GM19193 (cell line): ENCODE data around the gene COL20A1.

ENCODE experiments used
- POLR2A ChIP-seq: IDR thresholded peaks from 4 replicates; pipeline ENCODE4 v1.6.1; 2011; ENCODE audit not compliant: insufficient read depth, insufficient read length; ENCODE audit errors: extremely low read depth

The COL20A1 gene

DNA sequence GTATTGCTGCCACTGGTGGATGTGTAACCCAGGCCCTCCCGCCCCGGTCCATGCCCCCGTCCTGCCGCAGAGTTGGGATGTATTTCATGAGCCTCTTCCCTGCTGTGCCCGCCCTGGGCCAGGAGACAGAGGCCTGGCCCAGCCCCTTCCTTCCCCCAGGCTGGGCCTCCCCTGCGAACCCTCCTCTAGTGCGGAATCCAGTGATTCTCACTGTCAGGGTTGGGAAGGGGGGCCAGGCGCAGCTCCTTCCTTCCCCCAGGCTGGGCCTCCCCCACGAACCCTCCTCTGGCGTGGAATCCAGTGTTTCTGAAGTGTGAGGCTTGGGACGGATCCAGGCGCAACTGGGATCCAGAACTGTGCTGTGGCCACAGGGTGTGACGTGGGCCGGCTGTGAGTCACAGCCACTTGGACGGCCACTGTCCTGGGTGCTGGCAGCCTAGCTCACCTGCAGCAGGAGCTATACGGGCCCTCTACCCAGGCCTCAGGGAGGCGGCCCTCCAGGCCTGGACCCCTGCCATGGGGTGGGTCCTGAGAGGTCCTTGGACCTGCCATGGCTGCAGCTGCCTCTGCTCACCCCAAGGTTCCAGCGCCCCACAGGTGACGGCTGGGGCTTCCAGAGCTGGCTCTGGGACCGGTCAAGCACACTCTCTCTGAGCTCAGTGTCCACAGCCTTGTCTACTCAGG lies 28.3 kb downstream of the COL20A1 start:
- no peak for TF ChIP-seq POLR2A

DNA sequence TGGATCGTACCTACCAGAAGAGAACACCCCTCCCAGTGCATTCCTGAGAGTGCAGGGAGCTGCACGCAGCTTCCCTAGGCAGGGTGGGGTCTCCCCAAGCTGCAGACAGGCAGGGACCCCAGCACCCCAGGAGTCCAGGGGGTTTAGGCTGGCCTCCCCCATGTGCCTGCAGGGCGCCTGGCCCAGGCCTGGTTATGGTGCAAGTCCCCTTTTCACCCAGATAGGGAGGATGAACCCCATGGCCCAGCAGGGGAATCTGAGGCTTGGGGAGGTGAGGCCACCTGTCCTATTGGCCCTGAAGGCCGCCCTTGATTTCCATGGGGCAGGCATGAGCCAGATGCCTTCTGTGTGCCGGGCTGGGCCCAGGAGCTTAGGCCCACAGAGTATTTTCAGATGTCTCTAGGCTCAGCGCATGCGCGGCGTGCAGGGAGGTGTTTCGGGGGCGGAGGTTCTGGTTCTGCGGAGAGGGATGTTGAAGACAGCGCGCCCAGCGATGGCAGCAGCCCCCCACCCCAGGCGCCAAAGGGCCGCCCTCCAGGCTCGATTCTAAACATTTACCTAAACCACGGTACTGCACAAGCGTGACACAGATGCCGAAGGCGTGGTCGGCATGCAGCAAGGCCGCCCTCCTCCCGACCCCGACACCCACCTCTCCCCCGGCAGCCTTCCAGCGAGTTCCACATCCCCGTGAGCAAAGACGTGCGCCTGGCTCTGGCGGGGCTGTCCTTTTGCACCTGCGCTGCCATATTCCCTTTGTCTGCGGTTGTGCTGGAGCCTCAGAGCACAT lies 29.4 kb downstream of the COL20A1 start:
- TF ChIP-seq POLR2A, result no peak

- no peak for TF ChIP-seq POLR2A
Observed at GRCh38 chr20:63322933-63323273, 29.9 kb downstream of the COL20A1 start.

GRCh38 chr20:63323357-63323981 lies 30.5 kb downstream of the COL20A1 start:
- no peak for TF ChIP-seq POLR2A

GRCh38 chr20:63325021-63325471 lies 32.1 kb downstream of the COL20A1 start:
- no peak for TF ChIP-seq POLR2A

DNA sequence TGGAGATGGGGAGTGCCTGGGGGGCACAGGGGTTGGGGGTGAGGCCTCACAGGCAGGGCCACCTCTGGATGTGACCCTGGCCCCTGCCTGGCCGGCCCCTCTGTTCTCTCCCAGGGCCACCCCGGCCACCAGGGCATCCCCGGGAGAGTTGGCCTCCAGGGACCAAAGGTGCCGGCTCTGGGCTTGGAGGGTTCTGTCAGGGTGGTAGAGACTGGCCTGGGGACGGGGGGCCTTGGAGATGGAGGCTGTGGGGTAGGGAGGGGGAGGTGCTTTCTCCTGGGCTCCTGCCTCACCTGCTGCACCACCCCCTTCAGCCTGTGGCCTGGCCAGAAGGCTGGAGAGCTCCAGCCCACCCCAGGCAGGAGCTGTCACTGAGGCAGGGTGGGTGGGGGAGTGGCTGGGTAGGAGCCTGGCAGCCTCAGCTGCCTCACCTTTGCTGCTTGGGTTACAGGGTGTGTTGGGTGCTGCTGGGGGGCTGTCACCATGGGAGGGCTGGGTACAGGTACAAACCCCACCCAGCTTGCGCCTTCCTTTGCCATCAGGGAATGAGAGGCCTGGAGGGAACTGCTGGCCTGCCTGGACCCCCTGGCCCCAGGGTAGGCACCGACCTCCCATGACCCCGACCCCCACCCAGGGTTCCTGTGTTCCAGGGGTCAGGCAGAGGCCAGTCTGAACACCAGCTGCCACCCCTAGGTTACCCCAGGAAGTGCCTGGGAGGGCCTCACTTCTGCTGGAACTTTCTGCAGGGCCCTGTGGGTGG lies 32.7 kb downstream of the COL20A1 start:
- no peak for TF ChIP-seq POLR2A

DNA sequence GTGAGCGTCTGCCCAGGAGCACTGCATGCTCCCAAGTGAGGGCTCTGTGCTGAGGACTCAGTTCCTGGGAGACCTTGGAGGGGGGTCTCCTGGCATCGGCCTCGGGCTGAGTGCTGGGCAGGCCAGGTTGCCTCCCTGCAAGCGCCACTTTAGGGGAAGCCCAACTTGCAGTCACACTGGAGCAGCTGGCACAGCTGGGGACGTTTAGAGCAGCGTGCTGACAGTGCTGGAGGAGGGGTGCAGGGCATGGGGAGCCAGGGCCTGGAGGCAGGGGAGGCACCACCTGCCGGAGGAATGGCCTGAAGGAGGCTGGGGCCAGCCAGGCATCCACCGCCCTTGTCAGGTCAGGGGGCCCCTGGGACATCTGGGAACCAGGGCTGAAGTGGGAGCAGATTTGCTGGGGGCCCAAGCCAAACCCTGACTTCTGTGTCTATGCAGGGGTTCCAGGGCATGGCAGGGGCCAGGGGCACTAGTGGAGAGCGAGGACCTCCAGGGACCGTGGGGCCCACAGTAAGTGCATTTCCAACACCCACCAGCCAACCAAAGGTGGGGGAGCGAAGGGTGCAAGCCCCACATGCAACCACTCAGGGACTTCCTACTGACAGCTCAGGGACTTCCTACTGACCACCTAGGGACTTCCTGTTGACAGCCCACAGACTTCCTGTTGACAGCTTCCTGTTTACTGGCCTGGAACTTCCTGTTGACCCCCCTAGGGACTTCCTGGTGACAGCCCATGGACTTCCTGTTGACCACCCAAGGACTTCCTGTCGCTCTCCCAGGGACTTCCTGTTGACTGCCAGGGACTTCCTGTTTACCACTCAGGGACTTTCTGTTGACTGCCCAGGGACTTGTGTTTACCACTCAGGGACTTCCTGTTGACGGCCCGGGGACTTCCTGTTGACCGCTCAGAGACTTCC lies 33.6 kb downstream of the COL20A1 start:
- TF ChIP-seq POLR2A, result no peak

- no peak for TF ChIP-seq POLR2A
Observed at GRCh38 chr20:63327231-63327745, 34.3 kb downstream of the COL20A1 start.

DNA sequence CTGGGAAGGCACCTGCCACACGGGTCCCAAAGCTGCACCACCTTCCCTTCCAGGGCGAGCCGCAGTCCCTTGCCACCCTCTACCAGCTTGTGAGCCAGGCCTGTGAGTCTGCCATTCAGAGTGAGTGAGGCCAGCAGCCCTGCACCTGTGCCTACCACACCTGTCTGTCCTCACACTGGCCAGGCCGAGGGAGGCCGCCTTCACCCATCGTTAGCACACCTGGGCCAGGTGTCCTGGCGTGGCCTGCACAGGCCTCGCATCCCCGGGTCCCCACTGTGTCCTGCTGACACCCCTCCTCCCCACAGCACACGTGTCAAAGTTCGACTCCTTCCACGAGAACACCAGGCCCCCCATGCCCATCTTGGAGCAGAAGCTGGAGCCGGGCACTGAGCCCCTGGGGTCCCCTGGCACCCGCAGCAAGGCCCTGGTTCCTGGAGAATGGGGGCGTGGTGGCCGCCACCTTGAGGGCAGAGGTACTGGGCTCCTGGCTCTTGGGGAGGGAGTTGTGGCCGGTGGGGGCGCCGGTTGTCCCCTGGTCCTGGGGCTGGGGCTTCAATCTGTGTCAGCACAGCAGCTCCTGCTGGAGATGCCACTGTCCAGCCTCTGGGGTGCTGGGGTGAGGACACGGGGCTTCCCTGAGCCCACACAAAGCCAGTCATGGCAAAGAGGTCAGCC lies 35.2 kb downstream of the COL20A1 start:
- no peak for TF ChIP-seq POLR2A

DNA sequence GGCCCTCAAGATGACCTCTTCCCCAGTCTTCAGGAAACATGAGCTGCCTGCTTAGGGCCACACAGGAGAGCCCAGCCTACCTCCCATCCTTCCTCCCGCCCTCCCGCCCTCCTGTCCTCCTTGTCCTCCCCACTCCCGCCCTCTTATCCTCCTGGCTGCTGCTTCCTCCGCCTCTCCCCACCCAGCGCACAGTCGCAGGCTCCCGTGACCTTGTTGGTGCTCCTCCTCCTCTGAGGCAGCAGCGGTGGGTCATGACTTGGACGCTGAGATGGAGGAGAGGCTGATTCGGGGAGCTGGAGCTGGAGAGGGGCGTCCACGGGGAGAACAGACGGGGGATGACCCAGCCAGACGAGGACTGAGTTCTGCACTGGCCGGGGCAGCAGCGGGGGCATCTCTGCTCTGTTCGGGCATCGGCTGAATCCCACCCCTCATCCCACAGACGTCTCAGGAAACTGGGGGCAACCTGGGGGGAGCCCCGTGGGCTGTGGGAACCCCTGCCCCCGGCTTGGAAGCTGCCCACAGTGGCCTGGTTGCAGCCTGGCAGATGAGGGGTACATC lies 35.8 kb downstream of the COL20A1 start:
- no peak for TF ChIP-seq POLR2A

- no peak for TF ChIP-seq POLR2A
Observed at GRCh38 chr20:63329331-63330083, 36.5 kb downstream of the COL20A1 start.

DNA sequence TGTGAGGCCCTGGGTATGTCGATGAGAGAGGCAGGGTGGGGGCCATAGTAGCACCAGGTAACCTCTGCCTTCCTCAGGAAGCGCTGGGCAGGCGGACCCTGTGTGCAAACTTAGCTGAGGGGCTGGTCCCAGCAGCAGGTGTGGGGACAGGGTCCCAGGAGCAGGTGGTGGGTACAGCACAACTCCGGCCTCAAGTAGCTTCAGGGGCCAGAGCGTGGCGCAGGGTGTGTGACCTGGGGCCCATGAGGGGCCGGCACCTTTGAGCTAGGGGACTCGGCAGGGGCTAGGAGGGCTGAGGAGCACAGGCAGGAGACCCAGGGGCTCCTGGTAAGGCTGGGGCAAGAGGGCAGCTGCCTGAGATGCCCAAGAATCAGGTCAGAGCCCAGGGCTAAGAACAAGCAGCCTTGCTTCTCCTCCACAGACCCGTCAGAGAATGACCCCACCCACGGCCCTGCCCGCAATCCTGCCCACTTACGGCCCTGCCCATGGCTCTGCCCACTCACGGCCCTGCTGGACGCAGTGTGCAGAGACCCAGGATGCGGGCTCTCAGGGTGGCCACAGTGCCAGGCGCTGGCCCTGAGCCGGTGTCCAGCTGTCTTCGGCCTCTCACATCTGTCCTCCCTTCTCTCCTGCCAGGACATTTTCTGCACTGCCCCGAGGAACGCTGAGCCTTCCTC lies 37.2 kb downstream of the COL20A1 start:
- TF ChIP-seq POLR2A, result no peak

DNA sequence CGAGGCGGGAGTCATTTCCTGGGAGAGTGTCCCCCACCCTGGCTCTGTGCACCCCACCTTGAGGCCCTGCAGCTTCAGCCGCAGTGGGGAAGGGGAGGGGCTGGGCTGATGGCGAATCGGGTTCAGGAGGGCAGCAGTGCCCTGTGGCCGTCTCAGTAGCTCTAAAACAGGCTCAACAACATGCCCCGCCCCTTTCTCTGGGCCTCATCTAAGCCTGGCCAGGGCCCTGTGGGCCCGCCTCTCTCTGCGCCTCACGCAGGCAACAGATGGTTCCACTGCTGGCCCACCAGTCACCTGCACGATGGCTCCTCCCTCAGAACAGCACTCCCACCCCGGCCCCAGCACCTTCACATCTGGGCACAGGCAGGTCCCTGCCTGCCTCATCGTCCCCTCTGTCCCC lies 38.0 kb downstream of the COL20A1 start:
- TF ChIP-seq POLR2A, result no peak
